ENCODE measurements around the gene DIAPH2. TPM values are rescaled to one million over a fixed set of nuclear protein-coding genes. Genes with fewer than 3 reads are reported as not detected.
A peak's percentile ranks its signal among the peaks of the same experiment; 100 is the strongest.

DIAPH2 gene
- total and polyA plus RNA-seq, 9 of the 15 experiments (the other 6 are each of a cell fraction or from before 2014, with no cell fraction given) = 0.01 to 0.18 (median 0.07) TPM; not detected in 1

DNA sequence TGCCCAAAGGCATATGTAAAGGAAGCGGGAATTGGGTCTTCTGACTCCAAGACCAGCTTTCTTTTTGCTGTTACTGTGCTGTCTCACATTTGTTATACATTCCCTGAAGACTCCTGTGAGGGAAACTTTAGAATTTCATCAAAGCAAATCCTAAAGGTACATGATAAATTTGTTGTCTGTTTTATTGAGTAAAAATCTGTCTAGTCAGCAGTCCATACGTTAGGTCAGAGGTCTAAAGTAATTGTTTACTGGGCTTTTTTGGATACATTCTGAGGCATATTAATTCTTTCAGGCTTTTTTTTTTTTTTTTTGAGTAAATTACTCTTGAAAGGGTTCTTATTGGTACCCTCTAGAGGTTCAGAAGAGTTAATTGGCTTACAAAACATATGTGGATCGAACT lies 546.3 kb downstream of the DIAPH2 start:
- CTCF ChIA-PET (ENCODE audit: low intra/inter-chr PET ratio) = no interaction called here
- no TSS peak for BruUV-seq (replicated peaks)
- Histone ChIP-seq H3K27me3 (ENCODE audit: control insufficient read depth in 2 of 2, insufficient read depth in 2 of 2, low read length in 2 of 2) (no peaks in the 10 kb centered on the region), H3K36me3 (ENCODE audit: control insufficient read depth, insufficient read depth, low read length) (no peaks in the 10 kb centered on the region), H3K4me1 (replicated peaks in 1 of 2; ENCODE audit: control insufficient read depth in 2 of 2, insufficient read depth in 2 of 2, low read length in 2 of 2) (no peaks in the 10 kb centered on the region), H3K79me2 (ENCODE audit: control insufficient read depth, insufficient read depth, low read length) (no peaks in the 10 kb centered on the region), H3K27ac (ENCODE audit: extremely low read depth, low read depth, low read length) (no peak overlapping the region), H2AFZ (ENCODE audit: low read depth, low read length) (no peak overlapping the region), H3K4me3 (no peak overlapping the region), H3K9me1 (ENCODE audit: control insufficient read depth, insufficient read depth, low read length) (no peaks in the 10 kb centered on the region), H3K9me3 (replicated peaks; ENCODE audit: control insufficient read depth, insufficient read depth, low read depth, low read length) (no peaks in the 10 kb centered on the region), H4K20me1 (replicated peaks; ENCODE audit: control insufficient read depth, insufficient read depth, low read length) (no peaks in the 10 kb centered on the region), H3K4me2 (ENCODE audit: insufficient read depth, low read length) (no peak overlapping the region), H3K9ac (ENCODE audit: insufficient read depth in 1 of 2, low read depth in 2 of 2, low read length in 2 of 2) (no peak overlapping the region)
- DNase-seq (ENCODE audit: extremely low read depth in 1 of 4, low spot score in 3 of 4) (no peak), FAIRE-seq (no peak), ATAC-seq (no peak)
- TF ChIP-seq MAFG (tag; conservative IDR thresholded peaks at IDR 0.05) = peak; percentile 59
- peak; percentile 83 for TF ChIP-seq MAFK (IDR thresholded peaks at IDR 0.05; ENCODE audit: low read length)
- peak; percentile 53 for TF ChIP-seq C11orf30 (IDR thresholded peaks at IDR 0.05; ENCODE audit: low read depth)
- TF ChIP-seq GATA2 (CRISPR knock-in tag; IDR thresholded peaks at IDR 0.05) = no peak
- TF ChIP-seq ZNF316 (IDR thresholded peaks at IDR 0.05) = peak; percentile 80
- no peak for TF ChIP-seq MYC (IDR thresholded peaks at IDR 0.05; ENCODE audit: low read depth, low read length)
- TF ChIP-seq MYC (CRISPR knock-in tag; IDR thresholded peaks at IDR 0.05; ENCODE audit: borderline replicate concordance, low read depth) = no peak
- TF ChIP-seq MAFF (IDR thresholded peaks at IDR 0.05; ENCODE audit: low read length) = peak; percentile 72
- POLR2A ChIA-PET = no interaction called here
- in situ Hi-C loops (cut with MboI) (no loop called here), intact Hi-C loops (cut with micrococcal nuclease) (no loop called here)
- WGBS (ENCODE audit: insufficient coverage, low coverage, missing lambda C conversion rate) = 0% methylated on average over 3 of the region's 3 CpGs
